Inflammatory macrophage treated with lipopolysaccharide for 4 hours (primary cell): ENCODE results near the gene TACC2.
"Not testable (repeated sequence)": the region's sequence is repeated elsewhere in the genome, so short reads cannot be mapped to it uniquely, and the experiment has no call there.

Source experiments
- DNase-seq: peaks from one replicate; pipeline ENCODE4 v3.0.0-alpha.2; 2020

The TACC2 gene

DNA sequence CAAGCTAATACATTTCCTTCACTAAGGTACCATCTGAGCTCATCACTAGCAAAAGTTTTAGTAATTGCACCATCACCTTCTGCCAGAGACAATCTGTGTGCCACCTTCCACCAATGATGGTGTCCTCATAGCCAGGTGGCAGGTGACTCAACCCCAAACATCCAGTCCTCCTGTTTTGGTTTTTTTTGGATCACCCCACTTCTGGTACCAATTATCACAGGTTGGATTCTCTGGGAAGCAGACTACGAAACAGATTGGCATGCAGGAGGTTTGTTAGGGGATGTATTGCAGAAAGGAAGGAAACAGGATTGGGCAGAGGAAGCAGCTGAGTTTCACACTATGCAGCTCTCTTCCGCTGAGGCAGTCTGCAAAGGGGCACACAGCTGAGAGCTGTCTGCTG, 4.5 kb upstream of the TACC2 start:
- DNase-seq: no peak

- DNase-seq: no peak
These were observed 1.2 kb downstream of the TACC2 start for GRCh38 chr10:121990015-121990677.

DNA sequence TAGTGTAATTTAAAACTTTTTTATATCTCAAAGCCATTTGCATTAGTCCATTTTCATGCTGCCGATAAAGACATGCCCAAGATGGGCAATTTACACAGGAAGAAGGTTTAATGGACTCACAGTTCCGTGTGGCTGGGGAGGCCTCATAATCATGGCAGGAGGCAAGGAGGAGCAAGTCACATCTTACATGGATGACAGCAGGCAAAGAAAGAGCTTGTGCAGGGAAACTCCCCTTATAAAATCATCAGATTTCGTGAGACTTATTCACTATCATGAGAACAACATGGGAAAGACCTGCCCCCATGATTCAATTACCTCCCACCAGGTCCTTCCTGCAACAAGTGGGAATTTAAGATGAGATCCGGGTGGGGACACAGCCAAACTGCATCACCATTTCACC, 2.8 kb downstream of the TACC2 start:
- not testable (repeated sequence) for DNase-seq

- DNase-seq: no peak
These were observed 5.5 kb downstream of the TACC2 start for GRCh38 chr10:121994429-121994941.

DNA sequence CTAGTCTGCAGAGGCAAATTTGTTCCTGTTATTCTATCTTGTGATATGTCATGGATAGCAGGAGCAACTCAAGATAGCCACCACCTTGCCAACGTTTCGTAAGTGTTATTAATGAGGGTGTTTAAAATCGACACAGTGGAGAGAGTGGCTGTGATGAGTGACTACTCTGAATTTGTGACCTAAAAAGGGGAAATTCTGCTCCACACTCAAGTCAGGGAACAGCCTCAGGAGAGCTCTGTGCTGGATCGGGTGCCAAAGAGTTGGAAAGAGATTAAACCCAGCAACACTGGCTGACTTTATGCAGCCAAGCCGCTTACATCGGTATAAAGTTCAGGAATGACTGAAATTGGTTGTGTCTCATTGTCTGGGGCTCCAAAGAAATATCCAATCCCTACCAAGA, 9.5 kb downstream of the TACC2 start:
- DNase-seq: no peak

- no peak for DNase-seq
These were observed 10.3 kb downstream of the TACC2 start for GRCh38 chr10:121999301-121999700.

- DNase-seq: no peak
These were observed 12.7 kb downstream of the TACC2 start for GRCh38 chr10:122001698-122002097.

DNA sequence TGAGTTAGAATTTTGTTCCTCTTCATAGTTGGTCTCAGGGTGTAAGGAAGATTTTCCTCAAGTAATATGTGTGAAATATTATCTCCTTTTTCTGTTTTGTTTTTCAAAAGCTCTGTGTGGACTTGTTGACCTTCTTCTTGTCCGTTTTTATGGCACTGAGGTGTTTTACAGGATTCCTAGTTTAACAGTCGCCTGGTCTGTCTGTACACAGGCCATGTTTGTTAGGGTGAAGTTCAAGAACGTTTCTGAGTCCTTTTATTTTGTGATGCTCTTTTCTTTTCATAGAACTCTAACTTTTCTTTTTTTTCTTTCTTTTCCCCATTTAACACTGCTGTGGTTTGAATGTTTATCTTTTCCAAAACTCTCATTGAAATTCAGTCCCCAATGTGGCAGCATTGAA, 18.5 kb downstream of the TACC2 start:
- no peak for DNase-seq

DNA sequence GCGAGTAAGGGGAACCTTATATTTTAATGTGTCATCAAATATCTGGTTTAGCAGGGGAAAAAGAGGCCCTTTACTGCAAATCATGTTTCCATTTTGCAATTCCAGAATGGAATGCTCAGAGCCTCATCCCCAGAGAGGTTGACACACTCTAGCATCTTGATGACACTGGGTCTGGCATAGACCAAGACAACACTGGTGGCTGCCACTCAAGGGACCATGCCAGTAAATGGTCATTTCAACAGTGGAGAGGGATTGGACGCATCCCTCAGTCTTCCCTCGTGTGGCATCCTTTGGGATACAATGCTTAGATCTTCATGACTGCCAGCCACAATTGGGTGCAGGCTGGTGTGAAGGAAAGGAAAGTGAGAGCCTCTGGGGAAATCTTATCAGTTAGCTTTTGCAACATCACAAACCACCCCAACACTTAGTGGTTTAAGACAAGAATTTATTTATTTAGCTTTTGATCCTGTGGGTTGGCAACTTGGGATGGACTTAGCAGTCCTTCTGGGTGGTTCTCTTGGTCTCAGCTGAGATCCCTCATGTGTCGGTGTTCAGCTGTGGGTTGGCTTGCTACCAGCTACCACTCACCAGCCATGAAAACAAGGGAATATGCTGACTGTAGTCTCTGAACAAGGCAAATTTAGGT, 21.6 kb downstream of the TACC2 start:
- DNase-seq: no peak

- no peak for DNase-seq
These were observed 23.8 kb downstream of the TACC2 start for GRCh38 chr10:122012731-122013130.

DNA sequence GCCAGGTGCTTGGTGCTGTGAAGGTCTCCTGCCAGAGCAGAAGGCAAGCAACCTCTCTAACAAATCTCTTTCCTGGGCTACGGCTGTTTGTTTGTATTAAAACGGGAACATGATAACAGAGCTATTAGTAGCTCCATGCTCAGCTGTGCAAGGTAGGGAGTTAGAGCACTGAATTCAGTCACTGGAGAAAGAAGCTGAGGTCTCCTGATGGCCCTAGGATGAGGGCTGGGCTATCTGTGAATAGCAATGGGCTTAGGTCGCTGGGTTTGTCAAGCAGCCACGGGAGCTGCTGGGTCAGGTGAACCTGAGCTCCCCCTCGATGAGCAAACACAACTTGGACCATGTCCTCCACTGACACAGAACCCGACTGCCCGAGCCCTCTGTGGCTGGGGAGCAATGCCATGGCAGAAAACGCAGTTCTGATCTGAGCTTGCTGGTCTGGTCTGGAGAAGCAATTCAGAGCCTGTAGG, 24.4 kb downstream of the TACC2 start:
- DNase-seq: no peak

DNA sequence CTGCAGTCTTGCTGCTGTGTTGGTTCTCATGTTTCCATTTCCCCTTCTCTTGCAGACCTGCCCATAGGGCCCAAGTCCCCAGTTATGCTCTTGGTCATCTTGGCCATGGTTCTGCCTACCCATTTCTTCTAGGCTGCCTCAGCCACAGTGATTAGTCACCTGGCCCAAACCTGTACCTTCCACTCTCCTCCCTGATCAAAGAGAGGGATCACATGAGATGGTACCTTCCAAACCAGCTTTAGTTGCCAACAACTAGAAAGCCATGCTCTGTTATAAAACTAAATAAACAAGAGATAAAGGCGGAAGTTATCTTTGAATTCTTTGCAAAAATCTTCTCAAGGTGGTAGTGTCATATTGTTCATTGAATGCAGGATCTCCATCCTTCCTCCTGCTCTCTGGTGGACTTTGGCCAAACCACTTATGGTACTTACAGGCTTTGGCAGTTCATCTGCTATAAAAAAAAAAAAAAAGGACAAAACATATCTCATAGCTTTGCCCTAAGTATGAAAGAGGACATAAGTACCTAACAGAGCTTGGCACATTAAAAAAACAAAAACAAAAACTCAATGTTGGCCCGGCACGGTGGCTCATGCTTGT, 25.8 kb downstream of the TACC2 start:
- DNase-seq: no peak

GRCh38 chr10:122017926-122018325, 29.0 kb downstream of the TACC2 start:
- not testable (repeated sequence) for DNase-seq

GRCh38 chr10:122018491-122018890, 29.5 kb downstream of the TACC2 start:
- no peak for DNase-seq

GRCh38 chr10:122018951-122019413, 30.0 kb downstream of the TACC2 start:
- no peak for DNase-seq

DNA sequence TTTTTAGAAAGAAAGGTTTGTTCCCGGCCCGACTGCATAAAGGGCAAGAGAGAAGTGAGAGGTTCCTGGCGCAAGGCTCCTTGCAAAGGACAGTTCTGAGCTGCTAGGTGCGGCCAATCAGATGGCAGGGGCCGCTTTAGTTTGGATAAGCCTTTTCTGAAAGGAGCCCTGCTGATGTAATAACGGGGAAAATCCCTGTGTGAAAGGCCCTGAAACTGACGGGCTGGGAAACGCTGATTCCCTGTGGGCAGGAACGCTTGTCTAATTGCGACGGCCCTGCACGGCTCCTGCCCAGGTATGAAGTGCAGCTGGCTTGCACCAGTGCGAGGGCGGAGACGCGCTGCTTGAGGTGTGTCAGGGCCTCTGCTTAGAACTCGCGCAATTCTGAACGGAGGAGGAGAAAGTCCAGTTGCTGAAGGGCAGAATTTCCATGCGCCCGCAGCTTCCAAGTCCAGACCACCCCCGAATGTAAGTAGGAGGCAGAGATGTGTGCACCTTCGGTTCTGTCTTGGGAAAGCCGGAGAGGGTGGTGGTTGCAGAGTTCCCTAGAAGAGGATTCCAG, 30.5 kb downstream of the TACC2 start:
- DNase-seq: no peak

- DNase-seq: no peak
These were observed 31.3 kb downstream of the TACC2 start for GRCh38 chr10:122020226-122020625.

DNA sequence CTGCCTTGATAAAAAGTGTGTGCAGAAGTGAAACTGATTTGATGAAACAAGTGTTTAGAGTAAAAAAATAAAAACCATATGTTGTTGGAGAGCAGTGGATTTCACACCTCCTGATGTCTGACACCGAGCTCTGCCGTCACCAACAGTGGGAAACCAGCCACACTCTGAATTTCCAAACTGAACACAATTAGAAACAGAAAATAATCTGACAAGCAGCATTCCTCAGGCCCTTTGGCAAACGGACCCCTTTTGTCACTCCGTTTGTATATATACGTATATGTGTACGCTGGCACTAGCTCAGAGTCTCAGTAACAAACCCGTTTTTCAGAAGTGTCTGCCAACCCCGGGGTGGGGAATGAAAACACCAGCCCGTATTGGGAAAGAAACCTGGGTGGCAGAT, 32.4 kb downstream of the TACC2 start:
- DNase-seq: no peak

- no peak for DNase-seq
These were observed 32.9 kb downstream of the TACC2 start for GRCh38 chr10:122021828-122022227.

DNA sequence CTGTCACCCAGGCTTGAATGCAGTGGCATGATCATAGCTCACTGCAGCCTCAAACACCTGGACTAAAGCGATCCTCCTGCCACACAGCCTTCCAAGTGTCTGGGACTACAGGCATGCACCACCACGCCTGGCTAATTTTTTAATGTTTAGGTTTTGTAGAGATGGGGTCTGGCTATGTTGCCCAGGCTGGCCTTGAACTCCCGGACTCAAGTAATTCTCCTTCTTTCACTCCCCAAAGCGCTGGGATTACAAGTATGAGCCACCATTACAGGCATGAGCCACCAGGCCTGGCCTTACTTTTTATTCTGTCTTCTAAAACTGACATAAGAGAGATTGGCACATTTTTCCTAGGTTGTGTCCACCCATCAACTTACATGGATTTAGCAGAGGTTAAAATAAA, 33.3 kb downstream of the TACC2 start:
- DNase-seq: no peak

DNA sequence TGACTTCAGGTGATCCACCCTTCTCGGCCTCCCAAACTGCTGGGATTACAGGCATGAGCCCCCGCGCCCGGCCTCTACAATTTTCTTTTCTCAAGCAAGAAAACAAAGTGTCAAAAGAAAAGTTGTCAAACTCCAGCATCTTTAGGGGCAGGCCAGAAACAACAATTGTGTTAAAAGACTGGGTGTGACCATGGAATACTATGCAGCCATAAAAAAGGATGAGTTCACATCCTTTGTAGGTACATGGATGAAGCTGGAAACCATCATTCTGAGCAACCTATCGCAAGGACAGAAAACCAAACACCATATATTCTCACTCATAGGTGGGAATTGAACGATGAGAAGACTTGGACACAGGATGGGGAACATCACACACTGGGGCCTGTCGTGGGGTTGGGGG, 34.3 kb downstream of the TACC2 start:
- DNase-seq: not testable (repeated sequence)

DNA sequence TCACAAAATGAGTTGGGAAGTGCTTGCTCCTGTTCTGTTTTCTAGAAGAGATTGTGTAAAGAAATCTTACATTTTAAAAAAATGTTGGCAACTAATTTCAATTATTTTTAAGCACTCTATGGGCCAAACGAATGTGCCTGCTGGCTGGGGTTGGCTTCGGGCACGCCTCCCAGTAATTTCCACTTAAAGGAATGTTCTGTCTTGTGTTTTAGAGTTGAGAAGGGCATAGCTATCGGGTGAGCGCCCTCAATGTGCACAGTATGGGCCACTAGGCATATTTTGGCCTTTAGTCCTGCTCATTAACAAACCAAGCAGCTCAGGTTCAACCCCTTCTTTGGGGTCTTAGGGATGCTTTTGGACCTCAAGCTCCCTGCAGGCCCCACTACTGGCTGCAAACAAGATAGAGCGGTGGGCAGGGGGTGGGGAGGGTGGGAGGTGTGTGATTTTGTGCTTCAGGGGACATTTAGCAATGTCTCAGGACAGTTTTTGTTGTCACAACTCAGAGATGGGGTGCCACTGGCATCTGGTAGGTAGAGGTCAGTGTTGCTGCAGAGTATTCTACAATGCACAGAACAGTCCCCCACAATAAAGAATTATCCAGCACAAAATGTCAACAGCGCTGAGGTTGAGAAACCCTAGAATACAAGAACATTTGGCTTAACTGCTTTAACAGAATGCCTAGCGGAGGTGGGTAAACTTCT, 40.7 kb downstream of the TACC2 start:
- no peak for DNase-seq

GRCh38 chr10:122030200-122030552, 41.2 kb downstream of the TACC2 start:
- no peak for DNase-seq
